NCI-H146 (cell line): Measurements from ENCODE around the gene CYTIP.
"Not testable (repeated sequence)": the region's sequence is repeated elsewhere in the genome, so short reads cannot be mapped to it uniquely, and the experiment has no call there.

Experiments
- DNase-seq: peaks from one replicate; lab custom pipeline; 2025; lab: John Stamatoyannopoulos, UW

Gene CYTIP

DNA sequence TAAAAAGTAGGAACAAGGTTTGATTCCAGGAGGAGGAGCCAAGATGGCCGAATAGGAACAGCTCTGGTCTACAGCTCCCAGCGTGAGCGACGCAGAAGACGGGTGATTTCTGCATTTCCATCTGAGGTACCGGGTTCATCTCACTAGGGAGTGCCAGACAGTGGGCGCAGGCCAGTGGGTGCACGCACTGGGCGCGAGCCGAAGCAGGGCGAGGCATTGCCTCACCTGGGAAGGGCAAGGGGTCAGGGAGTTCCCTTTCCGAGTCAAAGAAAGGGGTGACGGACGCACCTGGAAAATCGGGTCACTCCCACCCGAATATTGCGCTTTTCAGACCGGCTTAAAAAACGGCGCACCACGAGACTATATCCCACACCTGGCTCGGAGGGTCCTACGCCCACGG, 75.4 kb downstream of the CYTIP start:
- DNase-seq: not testable (repeated sequence)

DNA sequence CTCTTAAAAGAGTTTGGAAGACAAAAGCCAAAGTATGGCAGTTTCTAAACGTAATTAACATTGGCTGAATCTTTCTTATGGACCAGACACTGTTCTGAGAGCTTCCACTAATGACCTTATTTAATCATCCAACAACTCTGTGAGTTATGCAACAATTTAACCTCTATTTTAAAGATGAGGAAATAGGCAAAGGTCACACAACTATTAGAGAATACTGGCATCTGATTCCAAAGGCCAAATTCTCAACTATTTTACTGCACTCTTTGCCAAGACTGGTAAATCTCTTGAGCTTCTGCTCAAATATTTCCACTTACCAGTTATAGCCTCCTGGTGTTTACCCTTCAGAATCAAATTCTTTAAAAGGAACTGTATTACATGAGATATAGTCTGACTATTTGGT, 76.2 kb downstream of the CYTIP start:
- no peak for DNase-seq
